K562 (cell line): ENCODE measurements around the gene ASPDH. TPM values are rescaled to one million over a fixed set of nuclear protein-coding genes. Genes with fewer than 3 reads are reported as not detected.
A peak's percentile ranks its signal among the peaks of the same experiment; 100 is the strongest.

Experiments
- ATAC-seq: fragments of 200-7000 bp; cut with Tn5 transposase; 3 replicates; pipeline ENCODE4 v1.9.1; 2020; ENCODE audit warnings: moderate library complexity
- BruUV-seq: library from RNA; stranded (reverse); fragments of 400-500 nt; replicated peaks from 2 replicates; lab custom pipeline; 2021; lab: Mats Ljungman, UMichigan
- CTCF ChIA-PET: fragments of 300-600 bp; formaldehyde crosslinking; extraction: SDS; loops from one replicate; lab custom pipeline; 2021; ENCODE audit warnings: low intra/inter-chr PET ratio; lab: Yijun Ruan, JAX
- POLR2A ChIA-PET: fragments of 300-600, 350-650 bp; sonication (Branson Sonifier 250); formaldehyde crosslinking; extraction: SDS; loops from one replicate; lab custom pipeline; 2021; ENCODE audit warnings: antibody characterized with exemption, inconsistent platforms; lab: Yijun Ruan, JAX
- DNase-seq, 4 experiments: peaks; one replicate each; pipeline versions ENCODE4 v3.0.0 to v3.0.0-alpha.2; 2011 to 2018; ENCODE audit warnings: low spot score in 3 of 4, mixed read lengths in 3 of 4; ENCODE audit errors: extremely low read depth in 1 of 4
- FAIRE-seq: peaks from 2 replicates; lab custom pipeline; 2011; peaks lifted over from hg19 to GRCh38; lab: Jason Lieb, UNC
- H2AFZ ChIP-seq: 2 replicates; pipeline ENCODE4 v1.6.0; 2011; ENCODE audit warnings: low read depth, low read length, control low read depth, inconsistent platforms
- H3K27ac ChIP-seq: fragments of 200-600 bp; 3 replicates; pipeline ENCODE4 v1.8.0; 2011; ENCODE audit warnings: low read depth, mild to moderate bottlenecking, control low read depth, inconsistent platforms, low read length, moderate library complexity, mixed read lengths; ENCODE audit errors: extremely low read depth
- H3K27me3 ChIP-seq, 2 experiments: fragments of 300-600 bp in 1 of 2; 2 replicates in 1 of 2; 3 replicates in 1 of 2; pipeline versions ENCODE4 v1.6.0 to v1.8.0; 2011; ENCODE audit warnings: inconsistent platforms in 2 of 2, low read length in 2 of 2, mild to moderate bottlenecking in 1 of 2, mixed read lengths in 1 of 2, moderate library complexity in 1 of 2; ENCODE audit not compliant: control insufficient read depth in 2 of 2, insufficient read depth in 2 of 2
- H3K36me3 ChIP-seq: fragments of 300-600 bp; 3 replicates; pipeline ENCODE4 v1.8.0; 2011; ENCODE audit warnings: mild to moderate bottlenecking, low read length, inconsistent platforms; ENCODE audit not compliant: control insufficient read depth, insufficient read depth
- H3K4me1 ChIP-seq, 2 experiments: fragments of 200-600 bp in 1 of 2; replicated peaks in 1 of 2; 2 replicates in 1 of 2; 3 replicates in 1 of 2; pipeline versions ENCODE4 v1.5.1 to v1.8.0; 2011; ENCODE audit warnings: inconsistent platforms in 2 of 2, low read length in 2 of 2, mild to moderate bottlenecking in 1 of 2, mixed read lengths in 1 of 2, moderate library complexity in 1 of 2; ENCODE audit not compliant: control insufficient read depth in 2 of 2, insufficient read depth in 2 of 2
- H3K4me2 ChIP-seq: 2 replicates; pipeline ENCODE4 v1.6.1; 2011; ENCODE audit warnings: low read length, control low read depth, inconsistent platforms, mixed read lengths; ENCODE audit not compliant: insufficient read depth
- H3K4me3 ChIP-seq: fragments of 200-600 bp; sonication (generic), shearing (Covaris generic); 2 replicates; pipeline ENCODE4 v1.5.1; 2016; ENCODE audit warnings: control low read depth, inconsistent platforms
- H3K79me2 ChIP-seq: fragments of 200-600 bp; 3 replicates; pipeline ENCODE4 v1.8.0; 2011; ENCODE audit warnings: low read length, inconsistent platforms; ENCODE audit not compliant: control insufficient read depth, insufficient read depth
- H3K9ac ChIP-seq, 2 experiments: 2 replicates each; pipeline versions ENCODE4 v1.6.0 to v1.6.1; 2011; ENCODE audit warnings: low read depth in 2 of 2, low read length in 2 of 2, control low read depth in 1 of 2, inconsistent platforms in 1 of 2, mild to moderate bottlenecking in 1 of 2, mixed read lengths in 1 of 2; ENCODE audit not compliant: insufficient read depth in 1 of 2
- H3K9me1 ChIP-seq: one replicate; pipeline ENCODE4 v1.6.0; 2011; ENCODE audit warnings: inconsistent platforms, mild to moderate bottlenecking, low read length, moderate library complexity; ENCODE audit not compliant: control insufficient read depth, insufficient read depth
- H3K9me3 ChIP-seq: replicated peaks from 2 replicates; pipeline ENCODE4 v1.5.1; 2011; ENCODE audit warnings: low read depth, low read length, inconsistent platforms; ENCODE audit not compliant: control insufficient read depth, insufficient read depth
- H4K20me1 ChIP-seq: replicated peaks from 2 replicates; pipeline ENCODE4 v1.6.1; 2011; ENCODE audit warnings: low read length, inconsistent platforms, mixed read lengths; ENCODE audit not compliant: control insufficient read depth, insufficient read depth
- HMGN3 ChIP-seq: IDR thresholded peaks from 2 replicates; pipeline ENCODE4 v1.6.1; 2011; ENCODE audit warnings: borderline replicate concordance, low read depth, mild to moderate bottlenecking, mixed read lengths, low read length; ENCODE audit not compliant: insufficient read length; ENCODE audit errors: extremely low read depth
- ILK ChIP-seq: fragments of 450-650 bp; IDR thresholded peaks from 2 replicates; pipeline ENCODE4 v1.6.1; 2016; ENCODE audit warnings: missing genetic modification characterization, low read depth, mild to moderate bottlenecking, missing compliant biosample characterization, moderate library complexity, borderline replicate concordance
- KAT8 ChIP-seq: fragments of 450-650 bp; IDR thresholded peaks from 2 replicates; pipeline ENCODE4 v1.6.1; 2016; ENCODE audit warnings: low read depth, mild to moderate bottlenecking
- MAFF ChIP-seq: IDR thresholded peaks from 2 replicates; pipeline ENCODE4 v1.6.1; 2012; ENCODE audit warnings: low read length, improper control_type of control experiment
- OTX1 ChIP-seq: fragments of 450-650 bp; formaldehyde crosslinking; IDR thresholded peaks from 2 replicates; pipeline ENCODE4 v1.4.0; 2022; ENCODE audit warnings: mild to moderate bottlenecking
- PHF21A ChIP-seq: fragments of 450-650 bp; IDR thresholded peaks from 2 replicates; pipeline ENCODE4 v1.6.1; 2017; ENCODE audit warnings: low read depth, borderline replicate concordance
- POLR2G ChIP-seq: fragments of 200-400 bp; formaldehyde crosslinking; IDR thresholded peaks from 2 replicates; pipeline ENCODE4 v1.6.1; 2017; ENCODE audit warnings: low read depth, mild to moderate bottlenecking, antibody characterized with exemption, low read length, moderate library complexity
- ZKSCAN1 ChIP-seq: fragments of 150-350 bp; IDR thresholded peaks from 2 replicates; pipeline ENCODE4 v1.6.1; 2016; ENCODE audit warnings: low read depth, low read length
- ZKSCAN8 ChIP-seq: fragments of 200-800 bp; sonication (Bioruptor generic); IDR thresholded peaks from 2 replicates; pipeline ENCODE4 v1.6.1; 2016; ENCODE audit warnings: missing genetic modification characterization, missing compliant biosample characterization
- ZNF174 ChIP-seq: fragments of 250-450 bp; sonication (Bioruptor Pico); IDR thresholded peaks from 2 replicates; pipeline ENCODE4 v1.4.0; 2020; ENCODE audit warnings: mild to moderate bottlenecking
- ZNF263 ChIP-seq: sonication (generic); formaldehyde crosslinking; IDR thresholded peaks from 2 replicates; pipeline ENCODE4 v1.8.0; 2022; ENCODE audit warnings: mild to moderate bottlenecking, missing genetic modification reagents, borderline replicate concordance
- whole genome bisulfite sequencing: fragments of 100-300 bp; shearing (Covaris generic); methylation state at CpG from one replicate; pipeline ENCODE4 v1.1.6; 2016; ENCODE audit warnings: low coverage, mixed read lengths; ENCODE audit not compliant: insufficient coverage; ENCODE audit errors: missing lambda C conversion rate; 5-methylcytosine and 5-hydroxymethylcytosine counted together
- in situ Hi-C: fragments of 300-500 bp; cut with MboI; formaldehyde crosslinking; loops from 4 replicates; pipeline ENCODE4 v1.15.0; 2018; ENCODE audit warnings: inconsistent platforms, mixed read lengths
- intact Hi-C: fragments of 100-400 bp; cut with micrococcal nuclease; formaldehyde crosslinking; loops from 2 replicates; pipeline ENCODE4 v1.14.2; 2022
- polyA plus RNA-seq, 8 experiments: library from polyadenylated mRNA; depleted of rRNA in 4 of 8; stranded (reverse) in 5 of 8; unstranded in 3 of 8; fragments of >200 nt; fragmentation: Nextera tagmentation in 2 of 8; fragmentation: Illumina TruSeq in 1 of 8; extraction: Ambion mirVana in 2 of 8; extraction: Trizol in 1 of 8; gene quantifications; 2 replicates each; pipeline versions ENCODE4 v1.2.1 to v1.2.3, GENCODE V29; 2011 to 2014; ENCODE audit warnings: inconsistent platforms in 1 of 8, missing spikeins in 1 of 8
- total RNA-seq, 7 experiments: library from RNA; depleted of rRNA in 6 of 7; stranded (reverse); fragments of >200 nt in 6 of 7; fragmentation: Illumina TruSeq in 2 of 7; extraction: Trizol in 2 of 7; gene quantifications; 2 replicates each; pipeline versions ENCODE4 v1.2.1 to v1.2.3, GENCODE V29; 2011 to 2021; ENCODE audit warnings: low replicate concordance in 1 of 7
- TF ChIP-seq, protein P1 (sequence below): sonication (generic); formaldehyde crosslinking; IDR thresholded peaks from 2 replicates; pipeline ENCODE4 v1.8.0; 2022; ENCODE audit warnings: missing genetic modification reagents, mild to moderate bottlenecking, moderate library complexity, borderline replicate concordance

The ASPDH gene
- total and polyA plus RNA-seq, 9 of the 15 experiments (the other 6 are each of a cell fraction or from before 2014, with no cell fraction given), result not detected

DNA sequence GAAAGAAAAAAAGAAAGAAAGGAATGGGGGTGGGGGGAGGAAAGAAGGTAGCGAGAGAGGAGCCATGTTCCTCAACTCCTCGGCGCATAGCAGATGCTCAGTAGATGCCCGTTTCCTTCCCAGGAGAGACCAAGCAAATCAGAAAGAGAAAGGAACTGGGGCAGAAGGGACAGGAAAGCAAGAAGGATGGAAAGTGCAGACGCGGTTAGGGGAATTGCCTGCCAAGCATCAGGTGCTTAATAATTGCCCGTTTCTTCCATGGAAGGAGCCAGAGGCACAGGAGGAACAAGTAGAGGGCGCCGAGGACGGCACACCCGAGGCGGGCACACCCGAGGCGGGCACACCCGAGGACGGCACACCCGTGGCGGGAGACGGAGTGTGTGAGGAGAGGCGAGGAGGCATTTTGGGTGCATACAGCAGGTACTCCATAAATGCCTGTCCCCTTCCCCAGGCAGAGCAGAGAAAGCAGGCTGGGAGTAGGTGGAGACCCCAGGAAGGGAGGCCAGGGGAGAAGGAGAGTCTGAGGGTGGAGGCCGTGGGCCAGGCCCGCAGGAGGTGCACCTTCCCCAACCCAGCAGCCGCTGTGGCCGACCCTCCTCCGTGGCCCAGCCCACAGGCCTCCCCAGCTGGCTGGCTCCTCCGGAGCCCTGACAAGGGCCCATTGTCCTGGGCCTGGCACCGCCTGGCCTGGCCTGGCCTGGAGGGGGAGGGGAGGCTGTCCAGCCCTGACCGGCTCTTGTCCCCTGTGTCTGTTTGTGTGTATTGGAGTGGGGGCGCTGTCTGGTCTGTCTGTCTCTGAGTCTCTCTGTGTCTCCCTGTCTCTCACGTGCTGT is 17.3 kb downstream of the ASPDH start:
- H3K4me2 ChIP-seq, result no peak overlapping the region
- WGBS, result 64% methylated on average over 16 of the region's 30 CpGs
- BruUV-seq, result no TSS peak
- no peak overlapping the region; a peak in 1 of 4 replicates for H3K9ac ChIP-seq
- intact Hi-C loops, result no loop called here
- peaks cover 3 to 31% of the 10 kb centered on the region in 2 experiments; a peak in 4 of 5 replicates for H3K4me1 ChIP-seq
- H3K9me3 ChIP-seq, result no peaks in the 10 kb centered on the region
- FAIRE-seq (no peak), ATAC-seq (peak; percentile 46), DNase-seq (no peak)
- in situ Hi-C loops, result no loop called here
- TF ChIP-seq ILK (tag) (no peak), HMGN3 (no peak), PHF21A (no peak), MAFF (no peak), POLR2G (0 out of 2 replicates have a peak, but pooled peaks have one; percentile 19), ZNF174 (CRISPR knock-in tag) (no peak), OTX1 (CRISPR knock-in tag) (no peak), KAT8 (no peak), ZNF263 (CRISPR knock-in tag) (0 out of 2 replicates have a peak, but pooled peaks have one; percentile 9), ZKSCAN8 (CRISPR knock-in tag) (peak; percentile 96), ZKSCAN1 (no peak)
- TF ChIP-seq, protein P1, sequence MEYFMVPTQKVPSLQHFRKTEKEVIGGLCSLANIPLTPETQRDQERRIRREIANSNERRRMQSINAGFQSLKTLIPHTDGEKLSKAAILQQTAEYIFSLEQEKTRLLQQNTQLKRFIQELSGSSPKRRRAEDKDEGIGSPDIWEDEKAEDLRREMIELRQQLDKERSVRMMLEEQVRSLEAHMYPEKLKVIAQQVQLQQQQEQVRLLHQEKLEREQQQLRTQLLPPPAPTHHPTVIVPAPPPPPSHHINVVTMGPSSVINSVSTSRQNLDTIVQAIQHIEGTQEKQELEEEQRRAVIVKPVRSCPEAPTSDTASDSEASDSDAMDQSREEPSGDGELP (CRISPR knock-in tag), result peak; percentile 53; the same call in 1 of the 2 replicates
- H4K20me1 ChIP-seq, result no peaks in the 10 kb centered on the region
- ChIA-PET POLR2A (no interaction called here), CTCF (no interaction called here)
- H3K4me3 ChIP-seq, result no peak overlapping the region
- no peak overlapping the region for H3K27ac ChIP-seq
- peaks cover 0 to 6% of the 10 kb centered on the region in 2 experiments; a peak in 1 of 5 replicates for H3K27me3 ChIP-seq
- H3K9me1 ChIP-seq, result no peaks in the 10 kb centered on the region
- H3K36me3 ChIP-seq, result no peaks in the 10 kb centered on the region
- H2AFZ ChIP-seq, result no peak overlapping the region
- H3K79me2 ChIP-seq, result no peaks in the 10 kb centered on the region
